ENCODE data around the gene EVX2.

EVX2 gene

GRCh38 chr2:176096986-176097819 lies 13.4 kb upstream of the EVX2 start (continued):
- TF ChIP-seq REPIN1 (tag by site-specific recombination; IDR thresholded peaks at IDR 0.05; ENCODE audit: low read depth) (no peak), ZBTB8A (tag by site-specific recombination; IDR thresholded peaks at IDR 0.05) (peak; percentile 96), ZBTB20 (tag by site-specific recombination; IDR thresholded peaks at IDR 0.05) (peak; percentile 20; the same call in 1 of the 2 replicates), ZNF560 (tag by site-specific recombination; IDR thresholded peaks at IDR 0.05; ENCODE audit: borderline replicate concordance) (no peak), ZBTB17 (tag by site-specific recombination; IDR thresholded peaks at IDR 0.05) (peak; percentile 85; the same call in 1 of the 2 replicates), YY2 (tag by site-specific recombination; IDR thresholded peaks at IDR 0.05) (no peak), HIC1 (tag by site-specific recombination; IDR thresholded peaks at IDR 0.05) (peak; percentile 38; the same call in 1 of the 2 replicates), ZNF138 (tag by site-specific recombination; IDR thresholded peaks at IDR 0.05; ENCODE audit: borderline replicate concordance) (no peak), ZNF394 (tag by site-specific recombination; IDR thresholded peaks at IDR 0.05; ENCODE audit: borderline replicate concordance) (peak; percentile 20; the same call in 1 of the 2 replicates), KLF16 (tag by site-specific recombination; IDR thresholded peaks at IDR 0.05) (0 out of 2 replicates have a peak, but pooled peaks have one; percentile 15), CTCF (tag by site-specific recombination; IDR thresholded peaks at IDR 0.05) (peak; percentile 97), ZBTB26 (tag by site-specific recombination; optimal IDR thresholded peaks at IDR 0.05) (peak; percentile 51), ZNF140 (tag by site-specific recombination; IDR thresholded peaks at IDR 0.05) (no peak), PATZ1 (tag by site-specific recombination; IDR thresholded peaks at IDR 0.05) (peak; percentile 52; the same call in 1 of the 2 replicates), ZNF146 (tag by site-specific recombination; IDR thresholded peaks at IDR 0.05) (no peak), ZNF585B (tag by site-specific recombination; IDR thresholded peaks at IDR 0.05) (no peak), FEZF1 (tag by site-specific recombination; IDR thresholded peaks at IDR 0.05) (peak; percentile 48; the same call in 1 of the 2 replicates), HOXA7 (CRISPR knock-in tag; IDR thresholded peaks at IDR 0.05; ENCODE audit: borderline replicate concordance) (no peak), ZNF24 (tag by site-specific recombination; IDR thresholded peaks at IDR 0.05) (no peak), ZNF785 (tag by site-specific recombination; IDR thresholded peaks at IDR 0.05) (no peak), ZBTB21 (tag by site-specific recombination; IDR thresholded peaks at IDR 0.05) (no peak), ZNF175 (tag by site-specific recombination; IDR thresholded peaks at IDR 0.05) (no peak), ZNF571 (tag by site-specific recombination; IDR thresholded peaks at IDR 0.05) (no peak), ZEB2 (tag by site-specific recombination; IDR thresholded peaks at IDR 0.05) (0 out of 2 replicates have a peak, but pooled peaks have one; percentile 31), ZNF223 (tag by site-specific recombination; IDR thresholded peaks at IDR 0.05) (no peak), ZNF114 (tag by site-specific recombination; IDR thresholded peaks at IDR 0.05) (no peak), ZNF266 (tag by site-specific recombination; IDR thresholded peaks at IDR 0.05; ENCODE audit: low read depth) (no peak), ZNF501 (tag by site-specific recombination; IDR thresholded peaks at IDR 0.05) (0 out of 2 replicates have a peak, but pooled peaks have one; percentile 42), KLF17 (tag by site-specific recombination; IDR thresholded peaks at IDR 0.05) (peak; percentile 31; the same call in 1 of the 2 replicates), ZNF639 (tag by site-specific recombination; IDR thresholded peaks at IDR 0.05) (no peak)
